Stromal cell of bone marrow (primary cell): ENCODE data around the gene LRRC4C.

ENCODE experiments used
- DNase-seq: peaks from one replicate; pipeline ENCODE4 v3.0.0-alpha.2; 2012; ENCODE audit warnings: low read depth

The LRRC4C gene

GRCh38 chr11:41323446-41323845 lies 136.0 kb downstream of the LRRC4C start:
- no peak for DNase-seq

- DNase-seq: no peak
Measured at GRCh38 chr11:41320653-41321052, 138.8 kb downstream of the LRRC4C start.

GRCh38 chr11:41320238-41320637 lies 139.2 kb downstream of the LRRC4C start:
- no peak for DNase-seq

- DNase-seq: no peak
Measured at GRCh38 chr11:41319434-41319833, 140.0 kb downstream of the LRRC4C start.

- DNase-seq: no peak
Measured at GRCh38 chr11:41316751-41317150, 142.7 kb downstream of the LRRC4C start.

GRCh38 chr11:41313226-41313625 lies 146.2 kb downstream of the LRRC4C start:
- DNase-seq: no peak

- no peak for DNase-seq
Measured at GRCh38 chr11:41309716-41310115, 149.7 kb downstream of the LRRC4C start.

GRCh38 chr11:41309111-41309522 lies 150.3 kb downstream of the LRRC4C start:
- no peak for DNase-seq

GRCh38 chr11:41308286-41308685 lies 151.2 kb downstream of the LRRC4C start:
- DNase-seq: no peak

GRCh38 chr11:41307296-41308080 lies 152.0 kb downstream of the LRRC4C start:
- no peak for DNase-seq

- no peak for DNase-seq
Measured at GRCh38 chr11:41306431-41306830, 153.0 kb downstream of the LRRC4C start.

GRCh38 chr11:41301023-41301422 lies 158.4 kb downstream of the LRRC4C start:
- no peak for DNase-seq

GRCh38 chr11:41289408-41289807 lies 170.0 kb downstream of the LRRC4C start:
- no peak for DNase-seq

- no peak for DNase-seq
Measured at GRCh38 chr11:41286751-41287150, 172.7 kb downstream of the LRRC4C start.

GRCh38 chr11:41284354-41284753 lies 175.1 kb downstream of the LRRC4C start:
- no peak for DNase-seq

- no peak for DNase-seq
Measured at GRCh38 chr11:41283191-41283930, 176.1 kb downstream of the LRRC4C start.

GRCh38 chr11:41282395-41282794 lies 177.1 kb downstream of the LRRC4C start:
- DNase-seq: no peak

GRCh38 chr11:41281131-41281742 lies 178.2 kb downstream of the LRRC4C start:
- no peak for DNase-seq

- no peak for DNase-seq
Measured at GRCh38 chr11:41274831-41275230, 184.6 kb downstream of the LRRC4C start.

GRCh38 chr11:41273908-41274307 lies 185.5 kb downstream of the LRRC4C start:
- no peak for DNase-seq

GRCh38 chr11:41267451-41267850 lies 192.0 kb downstream of the LRRC4C start:
- DNase-seq: no peak

GRCh38 chr11:41256041-41256440 lies 203.4 kb downstream of the LRRC4C start:
- DNase-seq: no peak

GRCh38 chr11:41254966-41255365 lies 204.5 kb downstream of the LRRC4C start:
- DNase-seq: no peak
